Measurements from ENCODE around the gene GLI1.
"Not testable (repeated sequence)": the region's sequence is repeated elsewhere in the genome, so short reads cannot be mapped to it uniquely, and the experiment has no call there.

The GLI1 gene

DNA sequence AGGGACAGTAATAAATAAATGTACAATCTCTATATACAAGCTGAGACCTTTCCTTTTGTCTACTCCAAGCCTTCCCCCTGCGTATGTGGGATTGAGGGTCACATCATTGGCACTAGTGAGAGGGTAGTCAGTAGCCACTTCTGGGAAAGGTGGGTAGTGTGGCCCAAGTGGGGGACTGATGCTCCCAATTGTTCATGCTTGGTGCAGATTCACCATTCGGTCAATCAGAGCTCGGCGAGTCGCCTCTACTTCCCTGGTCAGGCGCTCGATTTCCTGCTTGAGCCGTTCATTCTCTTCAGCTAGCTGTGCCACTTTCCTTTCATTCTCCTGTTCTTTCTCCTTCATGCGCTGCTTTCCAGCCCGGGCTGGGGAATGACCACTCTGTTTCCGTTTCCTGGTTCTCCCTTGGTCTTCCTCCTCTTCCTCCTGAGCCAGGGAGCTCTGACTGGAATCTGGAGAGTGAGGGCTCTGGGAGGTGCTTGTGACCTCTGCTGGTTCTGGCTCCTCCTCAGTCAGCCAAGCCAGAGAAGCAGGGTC lies 57.1 kb downstream of the GLI1 start:
- no peak for ATAC-seq

DNA sequence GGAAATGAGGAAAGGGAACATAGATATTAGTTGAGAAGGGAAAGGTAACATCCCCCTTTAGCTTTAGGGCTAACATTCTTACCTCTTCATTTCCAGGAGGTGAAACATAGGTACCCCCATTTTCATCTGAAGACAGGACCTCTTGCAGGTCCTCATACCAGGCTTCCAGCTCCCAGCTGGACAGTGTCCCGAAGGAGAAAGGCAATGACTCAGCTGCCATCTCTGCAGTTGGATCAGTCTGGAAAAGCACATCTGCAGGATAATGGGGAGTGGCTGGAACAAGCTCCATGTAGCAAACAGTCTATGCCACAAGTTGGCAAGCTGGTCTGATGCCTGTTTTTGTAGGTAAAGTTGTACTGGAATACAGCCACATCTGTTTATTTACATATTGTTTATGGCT lies 57.6 kb downstream of the GLI1 start:
- no peak for ATAC-seq
- no peak for TF ChIP-seq SNAI2 (CRISPR knock-in tag; IDR thresholded peaks at IDR 0.05)
- TF ChIP-seq, protein P1, sequence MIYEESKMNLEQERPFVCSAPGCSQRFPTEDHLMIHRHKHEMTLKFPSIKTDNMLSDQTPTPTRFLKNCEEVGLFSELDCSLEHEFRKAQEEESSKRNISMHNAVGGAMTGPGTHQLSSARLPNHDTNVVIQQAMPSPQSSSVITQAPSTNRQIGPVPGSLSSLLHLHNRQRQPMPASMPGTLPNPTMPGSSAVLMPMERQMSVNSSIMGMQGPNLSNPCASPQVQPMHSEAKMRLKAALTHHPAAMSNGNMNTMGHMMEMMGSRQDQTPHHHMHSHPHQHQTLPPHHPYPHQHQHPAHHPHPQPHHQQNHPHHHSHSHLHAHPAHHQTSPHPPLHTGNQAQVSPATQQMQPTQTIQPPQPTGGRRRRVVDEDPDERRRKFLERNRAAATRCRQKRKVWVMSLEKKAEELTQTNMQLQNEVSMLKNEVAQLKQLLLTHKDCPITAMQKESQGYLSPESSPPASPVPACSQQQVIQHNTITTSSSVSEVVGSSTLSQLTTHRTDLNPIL (CRISPR knock-in tag; IDR thresholded peaks at IDR 0.05; ENCODE audit: low read depth): no peak; the same call in 1 of the 2 replicates
- no peak for TF ChIP-seq ZNF565 (CRISPR knock-in tag; conservative IDR thresholded peaks at IDR 0.05; ENCODE audit: low read depth)
- TF ChIP-seq, protein P2, sequence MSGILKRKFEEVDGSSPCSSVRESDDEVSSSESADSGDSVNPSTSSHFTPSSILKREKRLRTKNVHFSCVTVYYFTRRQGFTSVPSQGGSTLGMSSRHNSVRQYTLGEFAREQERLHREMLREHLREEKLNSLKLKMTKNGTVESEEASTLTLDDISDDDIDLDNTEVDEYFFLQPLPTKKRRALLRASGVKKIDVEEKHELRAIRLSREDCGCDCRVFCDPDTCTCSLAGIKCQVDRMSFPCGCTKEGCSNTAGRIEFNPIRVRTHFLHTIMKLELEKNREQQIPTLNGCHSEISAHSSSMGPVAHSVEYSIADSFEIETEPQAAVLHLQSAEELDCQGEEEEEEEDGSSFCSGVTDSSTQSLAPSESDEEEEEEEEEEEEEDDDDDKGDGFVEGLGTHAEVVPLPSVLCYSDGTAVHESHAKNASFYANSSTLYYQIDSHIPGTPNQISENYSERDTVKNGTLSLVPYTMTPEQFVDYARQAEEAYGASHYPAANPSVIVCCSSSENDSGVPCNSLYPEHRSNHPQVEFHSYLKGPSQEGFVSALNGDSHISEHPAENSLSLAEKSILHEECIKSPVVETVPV (CRISPR knock-in tag; IDR thresholded peaks at IDR 0.05): no peak
- TF ChIP-seq ZNF8 (CRISPR knock-in tag; IDR thresholded peaks at IDR 0.05): no peak
- no peak for TF ChIP-seq GLIS3 (CRISPR knock-in tag; IDR thresholded peaks at IDR 0.05)
- no peak for TF ChIP-seq ISL1 (CRISPR knock-in tag; IDR thresholded peaks at IDR 0.05)
- TF ChIP-seq, protein P3, sequence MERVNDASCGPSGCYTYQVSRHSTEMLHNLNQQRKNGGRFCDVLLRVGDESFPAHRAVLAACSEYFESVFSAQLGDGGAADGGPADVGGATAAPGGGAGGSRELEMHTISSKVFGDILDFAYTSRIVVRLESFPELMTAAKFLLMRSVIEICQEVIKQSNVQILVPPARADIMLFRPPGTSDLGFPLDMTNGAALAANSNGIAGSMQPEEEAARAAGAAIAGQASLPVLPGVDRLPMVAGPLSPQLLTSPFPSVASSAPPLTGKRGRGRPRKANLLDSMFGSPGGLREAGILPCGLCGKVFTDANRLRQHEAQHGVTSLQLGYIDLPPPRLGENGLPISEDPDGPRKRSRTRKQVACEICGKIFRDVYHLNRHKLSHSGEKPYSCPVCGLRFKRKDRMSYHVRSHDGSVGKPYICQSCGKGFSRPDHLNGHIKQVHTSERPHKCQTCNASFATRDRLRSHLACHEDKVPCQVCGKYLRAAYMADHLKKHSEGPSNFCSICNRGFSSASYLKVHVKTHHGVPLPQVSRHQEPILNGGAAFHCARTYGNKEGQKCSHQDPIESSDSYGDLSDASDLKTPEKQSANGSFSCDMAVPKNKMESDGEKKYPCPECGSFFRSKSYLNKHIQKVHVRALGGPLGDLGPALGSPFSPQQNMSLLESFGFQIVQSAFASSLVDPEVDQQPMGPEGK (CRISPR knock-in tag; IDR thresholded peaks at IDR 0.05; ENCODE audit: borderline replicate concordance): no peak
- TF ChIP-seq ZNF70 (CRISPR knock-in tag; IDR thresholded peaks at IDR 0.05): no peak
- TF ChIP-seq, protein P4, sequence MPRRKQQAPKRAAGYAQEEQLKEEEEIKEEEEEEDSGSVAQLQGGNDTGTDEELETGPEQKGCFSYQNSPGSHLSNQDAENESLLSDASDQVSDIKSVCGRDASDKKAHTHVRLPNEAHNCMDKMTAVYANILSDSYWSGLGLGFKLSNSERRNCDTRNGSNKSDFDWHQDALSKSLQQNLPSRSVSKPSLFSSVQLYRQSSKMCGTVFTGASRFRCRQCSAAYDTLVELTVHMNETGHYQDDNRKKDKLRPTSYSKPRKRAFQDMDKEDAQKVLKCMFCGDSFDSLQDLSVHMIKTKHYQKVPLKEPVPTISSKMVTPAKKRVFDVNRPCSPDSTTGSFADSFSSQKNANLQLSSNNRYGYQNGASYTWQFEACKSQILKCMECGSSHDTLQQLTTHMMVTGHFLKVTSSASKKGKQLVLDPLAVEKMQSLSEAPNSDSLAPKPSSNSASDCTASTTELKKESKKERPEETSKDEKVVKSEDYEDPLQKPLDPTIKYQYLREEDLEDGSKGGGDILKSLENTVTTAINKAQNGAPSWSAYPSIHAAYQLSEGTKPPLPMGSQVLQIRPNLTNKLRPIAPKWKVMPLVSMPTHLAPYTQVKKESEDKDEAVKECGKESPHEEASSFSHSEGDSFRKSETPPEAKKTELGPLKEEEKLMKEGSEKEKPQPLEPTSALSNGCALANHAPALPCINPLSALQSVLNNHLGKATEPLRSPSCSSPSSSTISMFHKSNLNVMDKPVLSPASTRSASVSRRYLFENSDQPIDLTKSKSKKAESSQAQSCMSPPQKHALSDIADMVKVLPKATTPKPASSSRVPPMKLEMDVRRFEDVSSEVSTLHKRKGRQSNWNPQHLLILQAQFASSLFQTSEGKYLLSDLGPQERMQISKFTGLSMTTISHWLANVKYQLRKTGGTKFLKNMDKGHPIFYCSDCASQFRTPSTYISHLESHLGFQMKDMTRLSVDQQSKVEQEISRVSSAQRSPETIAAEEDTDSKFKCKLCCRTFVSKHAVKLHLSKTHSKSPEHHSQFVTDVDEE (CRISPR knock-in tag; IDR thresholded peaks at IDR 0.05): no peak
- no peak for TF ChIP-seq CSDC2 (CRISPR knock-in tag; IDR thresholded peaks at IDR 0.05)

More for the DNA sequence above, 57.1 kb downstream of the GLI1 start:
- TF ChIP-seq, protein P1 (CRISPR knock-in tag; IDR thresholded peaks at IDR 0.05; ENCODE audit: low read depth): no peak
- no peak for TF ChIP-seq ZNF8 (CRISPR knock-in tag; IDR thresholded peaks at IDR 0.05)
- TF ChIP-seq ARNTL (CRISPR knock-in tag; IDR thresholded peaks at IDR 0.05; ENCODE audit: borderline replicate concordance, low read depth): no peak
- TF ChIP-seq, protein P3 (CRISPR knock-in tag; IDR thresholded peaks at IDR 0.05; ENCODE audit: borderline replicate concordance): no peak
- no peak for TF ChIP-seq ISL1 (CRISPR knock-in tag; IDR thresholded peaks at IDR 0.05)
- TF ChIP-seq CSDC2 (CRISPR knock-in tag; IDR thresholded peaks at IDR 0.05): no peak
- TF ChIP-seq TOX (CRISPR knock-in tag; IDR thresholded peaks at IDR 0.05; ENCODE audit: borderline replicate concordance): no peak

DNA sequence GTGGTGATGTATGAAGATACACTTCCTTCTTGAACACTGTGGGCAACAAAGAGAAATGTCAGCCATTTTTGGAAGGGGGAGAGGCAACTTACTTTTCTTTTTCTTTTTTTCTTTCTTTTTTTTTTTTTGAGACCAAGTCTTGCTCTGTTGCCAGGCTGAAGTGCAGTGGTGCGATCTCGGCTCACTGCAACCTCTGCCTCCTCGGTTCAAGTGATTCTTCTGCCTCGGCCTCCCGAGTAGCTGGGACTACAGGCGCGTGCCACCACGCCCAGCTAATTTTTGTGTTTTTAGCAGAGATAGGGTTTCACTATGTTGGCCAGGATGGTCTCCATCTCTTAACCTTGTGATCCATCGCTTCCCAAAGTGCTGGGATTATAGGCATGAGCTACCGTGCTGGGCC lies 58.1 kb downstream of the GLI1 start:
- ATAC-seq: not testable (repeated sequence)

DNA sequence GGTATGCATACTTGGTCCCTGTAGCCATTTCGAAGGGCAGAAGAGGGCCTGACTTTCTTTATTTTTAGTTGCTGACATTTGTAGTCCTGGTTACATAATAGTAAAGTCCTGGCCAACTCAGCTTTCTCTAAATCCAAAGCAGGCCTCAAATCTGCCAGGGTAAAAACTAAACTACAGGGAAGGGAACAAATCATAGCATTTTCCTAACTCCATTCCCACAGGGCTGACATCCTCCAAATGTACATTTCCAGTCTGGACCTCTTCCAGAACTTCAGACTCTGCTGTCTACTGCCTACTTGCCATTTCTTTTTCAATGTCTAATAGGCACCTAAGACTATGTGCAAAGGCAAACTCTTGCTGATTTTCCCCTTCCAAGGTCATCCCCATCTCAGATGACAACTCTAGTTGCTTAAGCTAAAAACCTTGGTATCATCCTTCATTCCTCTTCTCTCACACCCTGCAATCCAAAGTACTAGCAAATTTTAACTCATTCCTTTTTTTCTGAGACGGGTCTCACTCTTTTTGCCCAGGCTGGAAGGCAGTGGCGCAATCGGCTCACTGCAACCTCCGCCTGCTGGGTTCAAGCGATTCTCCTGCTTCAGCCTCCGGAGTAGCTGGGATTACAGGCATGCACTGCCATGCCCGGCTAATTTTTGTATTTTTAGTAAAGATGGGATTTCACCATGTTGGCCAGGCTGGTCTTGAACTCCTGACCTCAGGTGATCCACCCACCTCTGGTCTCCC lies 58.8 kb downstream of the GLI1 start:
- ATAC-seq: no peak
- TF ChIP-seq, protein P1 (CRISPR knock-in tag; IDR thresholded peaks at IDR 0.05; ENCODE audit: low read depth): no peak
- no peak for TF ChIP-seq RARB (CRISPR knock-in tag; IDR thresholded peaks at IDR 0.05)
- TF ChIP-seq ZFP3 (CRISPR knock-in tag; IDR thresholded peaks at IDR 0.05): no peak
- no peak for TF ChIP-seq ZFP30 (CRISPR knock-in tag; IDR thresholded peaks at IDR 0.05)
- TF ChIP-seq, protein P4 (CRISPR knock-in tag; IDR thresholded peaks at IDR 0.05): no peak
- no peak for TF ChIP-seq ZNF565 (CRISPR knock-in tag; conservative IDR thresholded peaks at IDR 0.05; ENCODE audit: low read depth)
- TF ChIP-seq ZNF8 (CRISPR knock-in tag; IDR thresholded peaks at IDR 0.05): no peak
- no peak for TF ChIP-seq GLIS3 (CRISPR knock-in tag; IDR thresholded peaks at IDR 0.05)
- no peak for TF ChIP-seq BACH2 (CRISPR knock-in tag; IDR thresholded peaks at IDR 0.05; ENCODE audit: borderline replicate concordance)
- no peak for TF ChIP-seq OSR1 (CRISPR knock-in tag; IDR thresholded peaks at IDR 0.05)

All from SK-N-SH treated with all-trans-retinoic acid at 6 μM for 48 hours (cell line).